CD4-positive, alpha-beta T cell treated with Interleukin-10 for 1 hour (primary cell): ENCODE results near the gene DNAH11.
"Not testable (repeated sequence)": the region's sequence is repeated elsewhere in the genome, so short reads cannot be mapped to it uniquely, and the experiment has no call there.

Experiments used
- DNase-seq: peaks from one replicate; pipeline ENCODE4 v3.0.0-alpha.2; 2020

DNAH11 gene, protein sequence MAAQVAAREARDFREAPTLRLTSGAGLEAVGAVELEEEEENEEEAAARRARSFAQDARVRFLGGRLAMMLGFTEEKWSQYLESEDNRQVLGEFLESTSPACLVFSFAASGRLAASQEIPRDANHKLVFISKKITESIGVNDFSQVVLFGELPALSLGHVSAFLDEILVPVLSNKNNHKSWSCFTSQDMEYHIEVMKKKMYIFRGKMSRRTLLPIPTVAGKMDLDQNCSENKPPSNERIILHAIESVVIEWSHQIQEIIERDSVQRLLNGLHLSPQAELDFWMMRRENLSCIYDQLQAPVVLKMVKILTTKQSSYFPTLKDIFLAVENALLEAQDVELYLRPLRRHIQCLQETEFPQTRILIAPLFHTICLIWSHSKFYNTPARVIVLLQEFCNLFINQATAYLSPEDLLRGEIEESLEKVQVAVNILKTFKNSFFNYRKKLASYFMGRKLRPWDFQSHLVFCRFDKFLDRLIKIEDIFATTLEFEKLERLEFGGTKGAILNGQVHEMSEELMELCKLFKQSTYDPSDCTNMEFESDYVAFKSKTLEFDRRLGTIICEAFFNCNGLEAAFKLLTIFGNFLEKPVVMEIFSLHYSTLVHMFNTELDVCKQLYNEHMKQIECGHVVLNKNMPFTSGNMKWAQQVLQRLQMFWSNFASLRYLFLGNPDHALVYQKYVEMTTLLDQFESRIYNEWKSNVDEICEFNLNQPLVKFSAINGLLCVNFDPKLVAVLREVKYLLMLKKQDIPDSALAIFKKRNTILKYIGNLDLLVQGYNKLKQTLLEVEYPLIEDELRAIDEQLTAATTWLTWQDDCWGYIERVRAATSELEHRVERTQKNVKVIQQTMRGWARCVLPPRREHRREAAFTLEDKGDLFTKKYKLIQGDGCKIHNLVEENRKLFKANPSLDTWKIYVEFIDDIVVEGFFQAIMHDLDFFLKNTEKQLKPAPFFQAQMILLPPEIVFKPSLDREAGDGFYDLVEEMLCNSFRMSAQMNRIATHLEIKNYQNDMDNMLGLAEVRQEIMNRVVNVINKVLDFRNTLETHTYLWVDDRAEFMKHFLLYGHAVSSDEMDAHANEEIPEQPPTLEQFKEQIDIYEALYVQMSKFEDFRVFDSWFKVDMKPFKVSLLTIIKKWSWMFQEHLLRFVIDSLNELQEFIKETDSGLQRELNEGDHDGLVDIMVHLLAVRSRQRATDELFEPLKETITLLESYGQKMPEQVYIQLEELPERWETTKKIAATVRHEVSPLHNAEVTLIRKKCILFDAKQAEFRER (N-terminal part only)

DNA sequence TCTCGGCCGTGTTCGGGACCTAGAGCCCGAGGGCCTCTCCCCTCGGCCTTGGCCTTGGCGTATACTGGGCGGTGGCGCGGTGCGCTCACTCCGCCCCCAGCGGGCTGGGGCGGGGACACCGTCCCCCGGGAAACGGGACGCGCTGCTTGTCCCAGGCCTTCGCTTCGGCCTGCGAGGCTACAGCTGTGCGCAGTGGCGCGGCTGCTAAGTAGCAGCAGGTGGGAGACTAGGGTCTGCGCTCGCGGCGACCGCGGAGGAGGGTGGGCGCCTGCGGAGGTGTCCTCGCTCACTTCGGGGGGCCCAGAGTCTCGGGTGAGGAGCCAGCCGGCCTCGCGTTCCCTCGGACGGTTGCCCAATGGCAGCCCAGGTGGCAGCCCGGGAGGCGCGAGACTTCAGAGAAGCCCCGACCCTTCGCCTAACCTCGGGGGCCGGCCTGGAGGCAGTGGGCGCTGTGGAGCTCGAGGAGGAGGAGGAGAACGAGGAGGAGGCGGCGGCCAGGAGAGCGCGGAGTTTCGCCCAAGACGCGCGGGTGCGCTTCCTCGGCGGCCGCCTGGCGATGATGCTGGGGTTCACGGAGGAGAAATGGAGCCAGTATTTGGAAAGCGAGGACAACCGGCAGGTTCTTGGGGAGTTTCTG is at the start of gene DNAH11:
TSS of gene DNAH11 (plus strand) at position 149 of the 637 bp plus-strand sequence. CDS start at position 356, 207 bp downstream.
- DNase-seq, result no peak

DNA sequence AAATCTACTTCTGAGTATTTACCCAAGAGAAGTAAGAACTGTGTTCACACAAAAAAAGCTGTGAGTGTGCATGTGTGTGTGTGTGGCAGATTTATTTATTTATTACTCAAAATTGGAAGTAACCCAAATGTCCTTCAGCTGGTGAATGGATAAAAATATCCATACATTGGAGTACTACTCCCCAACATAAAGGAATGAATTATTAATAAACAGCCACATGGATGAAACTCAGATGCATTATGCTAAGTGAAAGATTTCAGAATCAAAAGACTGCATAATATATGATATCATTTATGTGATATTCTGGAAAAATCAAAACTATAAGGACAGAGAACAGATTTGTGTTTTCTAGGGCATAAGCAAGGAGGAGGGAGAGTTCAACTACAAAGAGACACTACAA is 47.1 kb upstream of the DNAH11 start:
- DNase-seq, result no peak

DNA sequence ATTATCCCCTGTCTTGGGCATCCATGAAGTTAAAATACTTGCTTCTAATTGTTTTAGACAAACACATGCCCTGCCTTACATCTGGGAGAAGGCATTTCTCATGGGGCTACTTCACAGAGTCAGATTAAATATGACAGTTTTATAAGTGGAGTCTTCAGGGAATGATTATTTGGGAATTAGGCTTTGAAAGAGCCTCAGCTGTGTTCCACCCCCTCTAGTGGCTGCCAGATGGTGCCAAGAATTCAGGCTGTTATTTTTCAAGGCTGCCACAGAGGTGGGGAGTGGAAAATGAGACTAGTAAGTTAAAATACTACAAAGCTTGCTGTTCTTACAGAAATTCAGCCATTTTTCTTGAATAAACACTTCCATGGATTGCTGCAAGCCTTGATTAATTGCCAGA is 45.8 kb upstream of the DNAH11 start:
- no peak for DNase-seq

DNA sequence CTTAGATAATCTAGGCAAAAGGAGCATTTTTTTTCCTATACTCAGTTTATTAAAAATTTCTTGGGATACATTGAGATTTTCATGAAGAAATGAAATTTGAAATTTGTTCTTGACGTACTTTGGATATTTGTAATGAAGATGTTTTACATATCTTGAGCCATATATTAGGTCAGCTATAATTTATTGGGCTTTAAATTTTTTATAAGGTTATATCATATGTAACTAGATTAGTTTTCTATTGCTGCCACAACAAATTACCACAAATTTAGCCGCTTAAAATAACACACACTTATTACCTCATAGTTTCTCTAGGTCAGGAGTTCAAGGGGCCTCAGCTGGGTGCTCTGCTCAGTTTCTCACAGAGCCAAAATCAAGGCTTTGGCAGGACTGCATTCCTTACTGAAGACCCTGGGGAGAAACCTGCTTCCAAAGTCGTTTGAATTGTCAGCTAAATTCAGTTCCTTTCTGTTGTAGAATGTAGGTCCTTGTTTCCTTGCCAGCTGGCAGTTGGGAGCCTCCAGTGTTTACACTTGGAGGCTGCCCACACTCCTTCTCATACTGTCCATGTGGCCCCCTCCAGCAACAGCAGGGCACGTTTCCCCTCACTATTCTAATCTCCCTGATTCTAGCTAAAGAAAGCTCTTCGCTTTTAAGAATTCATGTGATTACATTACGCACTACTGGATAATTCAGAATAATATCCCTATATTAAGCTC is 42.6 kb upstream of the DNAH11 start:
- no peak for DNase-seq

DNA sequence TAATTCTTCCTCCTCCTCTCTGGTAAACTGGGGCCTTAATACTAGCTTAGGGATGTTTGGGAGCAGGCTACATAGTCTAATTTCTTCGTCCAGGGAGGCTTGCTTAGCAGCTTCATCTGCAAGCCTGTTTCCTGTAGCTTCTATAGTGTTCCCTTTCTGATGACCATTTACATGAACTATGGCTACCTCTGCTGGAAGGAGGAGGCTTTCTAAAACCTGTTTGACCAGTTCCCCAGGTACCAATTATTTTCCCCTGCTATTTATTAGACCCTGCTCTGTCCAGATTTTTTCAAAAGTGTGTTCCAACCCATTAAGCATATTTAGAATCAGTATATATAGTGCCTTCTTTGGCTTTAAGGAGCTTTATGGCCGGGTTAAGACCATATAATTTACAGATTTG is 38.8 kb upstream of the DNAH11 start:
- DNase-seq, result no peak

DNA sequence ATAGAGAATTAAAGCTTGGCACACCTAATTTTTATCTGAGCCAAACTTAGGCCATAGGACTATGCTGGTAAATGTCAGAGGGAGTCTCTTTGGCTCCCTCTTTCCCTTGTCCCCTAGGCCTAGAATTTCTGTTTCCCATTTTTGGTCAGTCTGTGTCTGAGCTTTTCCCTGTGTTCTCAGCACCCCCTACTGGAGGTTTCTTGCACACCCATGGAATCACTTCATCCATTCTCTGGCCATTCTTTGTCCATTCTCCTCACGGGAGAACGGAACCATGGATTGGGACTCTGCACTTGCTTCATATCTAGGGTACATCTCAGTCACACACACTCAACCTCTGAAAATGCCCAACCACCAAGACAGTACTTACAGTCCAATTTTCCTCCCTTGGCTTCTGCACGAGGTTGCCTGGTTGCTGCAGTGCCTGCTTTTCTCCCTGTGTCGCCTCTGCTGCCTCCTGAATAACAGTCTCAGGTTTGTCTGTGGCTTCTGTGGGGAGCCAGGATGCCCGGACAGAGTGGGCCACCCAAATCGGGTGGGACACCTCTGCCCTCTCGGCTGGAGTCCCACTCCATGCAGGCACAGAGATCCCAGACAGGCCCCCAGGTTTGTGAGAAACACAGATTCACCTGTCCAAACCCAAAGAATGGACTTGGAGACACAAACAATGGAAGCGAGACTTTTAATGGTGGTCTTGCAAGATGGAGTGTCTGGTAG is 35.1 kb upstream of the DNAH11 start:
- DNase-seq, result peak; percentile 43

DNA sequence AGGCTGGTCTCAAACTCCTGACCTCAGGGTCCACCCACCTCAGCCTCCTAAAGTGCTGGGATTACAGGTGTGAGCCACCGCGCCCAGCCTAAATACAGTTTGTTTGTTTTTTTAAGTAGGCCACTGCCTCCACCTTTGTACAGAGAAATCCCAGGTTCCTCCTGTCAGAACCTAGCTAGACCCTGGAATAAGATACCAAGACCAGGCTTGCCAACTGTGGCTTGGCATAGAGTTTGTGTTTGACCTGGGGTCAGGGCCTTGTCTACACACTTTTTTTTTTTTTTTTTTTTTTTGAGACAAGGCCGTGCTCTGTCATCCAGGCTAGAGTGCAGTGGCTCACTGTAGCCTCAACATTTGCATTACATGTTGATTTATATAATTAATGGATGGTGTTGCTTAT is 34.3 kb upstream of the DNAH11 start:
- no peak for DNase-seq

DNA sequence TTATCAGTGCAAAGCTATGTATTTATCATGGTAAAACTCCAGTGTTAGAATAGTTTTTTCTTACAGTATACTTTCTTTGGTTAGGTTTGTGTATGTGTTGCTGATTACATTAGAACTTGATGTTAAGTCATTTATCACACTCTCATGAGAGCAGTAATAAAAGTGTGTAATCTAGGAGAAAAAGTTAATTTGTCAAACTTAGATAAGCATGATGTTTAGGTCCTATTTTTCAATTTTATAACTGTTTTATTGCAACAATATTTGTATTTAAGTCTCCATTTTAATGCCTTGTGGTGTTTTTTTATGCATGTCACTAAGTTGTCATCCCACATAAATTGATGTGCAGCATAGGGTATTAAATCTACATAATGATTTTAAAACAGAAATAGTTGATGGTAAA is 28.8 kb upstream of the DNAH11 start:
- DNase-seq, result no peak

DNA sequence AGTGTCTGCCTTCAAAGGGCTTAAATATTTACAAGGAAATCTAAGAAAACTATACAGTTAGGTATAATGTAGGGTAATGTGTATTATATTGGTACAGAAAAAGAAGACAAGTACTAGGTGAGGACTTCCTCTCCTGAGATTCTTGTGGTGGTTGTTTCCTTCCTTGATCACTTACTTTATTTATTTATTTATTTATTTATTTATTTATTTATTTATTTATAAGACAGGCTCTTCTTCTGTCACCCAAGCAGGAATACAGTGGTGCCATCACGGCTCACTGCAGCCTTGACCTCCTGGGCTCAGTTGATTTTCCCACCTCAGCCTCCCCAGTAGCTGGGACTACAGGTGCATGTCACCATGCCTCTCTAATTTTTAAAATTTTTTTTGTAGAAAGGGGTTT is 18.2 kb upstream of the DNAH11 start:
- DNase-seq, result no peak

DNA sequence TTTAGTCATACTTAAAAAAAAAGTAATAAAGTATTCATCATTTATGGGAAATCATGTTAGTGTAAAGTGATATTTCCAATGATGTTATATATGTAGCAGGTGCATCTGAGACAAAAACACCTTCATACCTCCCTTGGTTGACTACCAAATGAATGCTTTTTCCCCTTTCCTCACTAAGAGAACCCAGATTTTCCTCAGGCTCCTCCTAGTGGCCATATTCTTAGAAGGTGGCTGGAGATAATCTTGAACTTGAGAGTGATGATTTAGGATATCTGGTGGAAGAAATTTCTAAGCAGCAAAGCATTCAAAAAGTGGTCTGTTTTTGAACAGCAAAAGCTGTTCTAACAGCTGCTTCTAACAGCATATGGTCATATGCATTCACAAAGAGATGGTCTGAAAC is 16.8 kb upstream of the DNAH11 start:
- DNase-seq, result peak; percentile 40

DNA sequence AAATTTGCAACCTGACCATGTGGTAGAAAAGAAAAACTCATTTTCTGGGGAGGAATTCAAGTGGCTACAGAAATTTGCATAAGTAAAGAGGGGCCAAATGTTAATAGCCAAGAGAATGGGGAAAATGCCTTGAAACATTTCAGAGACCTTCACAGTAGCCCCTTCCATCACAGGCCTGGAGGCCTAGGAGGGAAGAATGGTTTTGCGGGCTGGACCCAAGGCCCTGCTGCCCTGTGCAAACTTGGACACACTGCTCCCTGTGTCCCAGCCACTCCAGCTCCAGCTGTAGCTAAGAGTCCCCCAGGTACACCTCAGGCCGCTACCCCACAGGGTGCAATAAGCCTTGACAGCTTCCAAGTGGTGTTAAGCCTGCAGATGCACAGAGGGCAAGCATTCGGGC is 16.4 kb upstream of the DNAH11 start:
- no peak for DNase-seq

DNA sequence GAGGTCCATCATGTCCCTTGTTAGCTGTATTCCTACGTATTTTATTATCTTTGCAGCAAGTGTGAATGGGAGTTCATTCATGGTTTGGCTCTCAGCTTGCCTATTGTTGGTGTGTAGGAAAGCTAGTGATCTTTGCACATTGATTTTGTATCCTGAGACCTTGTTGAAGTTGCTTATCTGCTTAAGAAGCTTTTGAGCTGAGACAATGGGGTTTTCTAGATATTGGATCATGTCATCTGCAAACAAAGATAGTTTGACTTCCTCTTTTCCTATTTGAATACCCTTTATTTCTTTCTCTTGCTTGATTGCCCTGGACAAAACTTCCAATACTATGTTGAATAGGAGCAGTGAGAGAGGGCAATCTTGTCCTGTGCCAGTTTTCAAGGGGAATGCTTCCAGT is 10.4 kb upstream of the DNAH11 start:
- not testable (repeated sequence) for DNase-seq

DNA sequence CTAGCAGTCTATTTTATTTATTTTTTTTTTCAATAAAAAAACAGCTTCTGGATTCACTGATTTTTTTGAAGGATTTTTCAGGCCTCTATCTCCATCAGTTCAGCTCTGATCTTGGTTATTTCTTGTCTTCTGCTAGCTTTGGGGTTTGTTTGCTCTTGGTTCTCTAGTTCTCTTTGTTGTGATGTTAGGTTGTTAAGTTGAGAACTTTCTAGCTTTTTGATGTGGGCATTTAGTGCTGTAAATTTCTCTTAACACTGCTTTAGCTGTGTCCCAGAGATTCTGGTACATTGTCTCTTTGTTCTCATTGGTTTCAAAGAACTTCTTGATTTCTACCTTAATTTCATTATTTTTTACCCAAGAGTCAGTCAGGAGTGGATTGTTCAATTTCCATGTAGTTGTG is 9.2 kb upstream of the DNAH11 start:
- DNase-seq, result not testable (repeated sequence)

DNA sequence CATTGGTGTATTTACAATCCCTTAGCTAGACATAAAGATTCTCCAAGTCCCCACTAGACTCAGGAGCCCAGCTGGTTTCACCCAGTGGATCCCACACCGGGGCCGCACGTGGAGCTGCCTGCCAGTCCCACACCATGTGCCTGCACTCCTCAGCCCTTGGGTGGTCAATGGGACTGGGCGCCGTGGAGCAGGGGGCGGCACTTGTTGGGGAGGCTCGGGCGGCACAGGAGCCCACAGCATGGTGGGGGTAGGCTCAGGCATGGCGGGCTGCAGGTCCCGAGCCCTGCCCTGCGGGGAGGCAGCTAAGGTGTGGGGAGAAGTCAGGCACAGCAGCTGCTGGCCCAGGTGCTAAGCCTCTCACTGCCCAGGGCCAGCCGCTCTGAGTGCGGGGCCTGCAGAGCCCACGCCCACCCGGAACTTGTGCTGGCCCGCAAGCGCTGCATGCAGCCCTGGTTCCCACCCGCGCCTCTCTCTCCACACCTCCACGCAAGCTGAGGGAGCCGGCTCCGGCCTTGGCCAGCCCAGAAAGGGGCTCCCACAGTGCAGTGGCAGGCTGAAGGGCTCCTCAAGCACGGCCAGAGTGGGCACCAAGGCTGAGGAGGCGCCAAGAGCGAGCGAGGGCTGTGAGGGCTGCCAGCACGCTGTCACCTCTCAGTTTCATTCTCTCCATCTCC is 6.3 kb upstream of the DNAH11 start:
- DNase-seq, result not testable (repeated sequence)

DNA sequence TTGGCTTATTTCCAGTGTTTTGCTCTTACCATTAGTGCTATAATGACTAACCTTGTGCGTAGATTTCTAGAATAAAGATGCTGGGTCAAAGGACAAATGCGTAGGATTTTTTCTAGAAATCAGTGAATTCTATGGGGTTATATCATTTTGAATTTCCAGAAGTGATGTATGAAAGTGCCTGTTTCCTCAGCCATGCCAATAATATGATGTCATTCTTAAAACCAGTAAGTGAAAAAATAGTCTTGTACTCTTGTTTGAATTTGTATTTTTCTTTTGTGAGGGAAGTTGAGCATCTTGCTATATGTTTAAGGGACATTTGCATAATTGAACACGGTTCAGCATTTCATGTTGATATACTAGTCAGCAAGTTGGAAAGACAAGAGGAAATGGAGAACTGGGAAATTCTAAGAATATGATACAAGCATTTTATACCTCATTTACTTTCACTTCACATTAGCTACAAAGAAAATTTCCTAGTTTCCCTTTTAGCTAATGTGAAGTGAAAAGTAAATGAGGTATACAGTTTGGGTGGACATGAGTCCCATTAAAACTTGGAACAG is 3.8 kb upstream of the DNAH11 start:
- no peak for DNase-seq

DNA sequence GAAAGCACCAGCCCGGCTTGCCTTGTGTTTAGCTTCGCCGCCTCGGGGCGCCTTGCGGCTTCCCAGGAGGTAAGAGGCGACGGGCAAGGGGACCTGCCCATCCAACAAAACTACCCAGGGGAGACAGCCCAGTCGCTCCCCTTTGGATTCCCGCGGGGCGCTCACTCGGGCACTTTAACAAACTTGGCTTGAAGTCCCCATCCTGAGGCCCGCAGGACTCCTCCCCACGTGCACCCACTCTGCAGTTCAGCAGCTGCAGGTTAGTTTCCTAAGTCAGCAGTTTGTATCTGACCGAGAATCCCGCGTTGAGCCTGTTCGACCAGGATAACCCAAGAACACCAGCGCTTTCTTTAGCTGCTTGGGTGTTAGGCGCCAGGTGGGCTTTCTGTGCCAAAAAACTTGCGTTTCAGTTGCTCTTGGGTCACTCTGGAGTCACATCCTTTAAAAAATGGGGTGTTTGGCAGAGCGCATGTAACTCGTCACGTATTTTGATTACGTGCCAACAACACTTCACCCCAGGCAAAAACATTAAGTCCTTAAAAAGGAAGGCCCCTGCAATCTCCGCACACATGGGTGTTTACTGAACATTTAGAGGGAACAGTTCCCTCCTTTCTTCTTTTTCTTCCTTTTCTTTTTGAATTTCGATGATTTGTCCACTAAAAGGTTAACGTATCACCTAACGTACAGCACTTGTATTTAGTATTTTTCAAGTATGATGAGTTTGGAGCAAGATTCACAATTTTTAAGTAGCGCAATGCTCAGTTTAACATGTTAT is 876 bp downstream of the DNAH11 start:
- no peak for DNase-seq

DNA sequence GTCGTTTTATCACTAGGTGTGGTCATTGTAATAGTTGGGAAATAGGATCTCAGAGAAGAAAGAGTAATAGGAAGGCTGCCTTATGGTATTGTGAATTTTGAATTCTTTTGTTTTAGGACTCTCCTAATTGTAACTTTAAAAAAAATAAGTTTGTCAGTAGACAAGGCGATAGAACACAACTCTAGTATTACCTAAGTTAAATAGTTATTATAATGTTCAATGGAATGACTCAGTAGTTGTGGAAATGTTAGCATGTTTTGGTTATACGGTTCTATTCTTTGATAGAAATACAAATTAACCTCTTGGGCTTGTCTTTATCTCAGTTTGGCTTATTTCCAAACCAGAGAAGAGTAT is 1.4 kb downstream of the DNAH11 start:
- DNase-seq, result no peak

DNA sequence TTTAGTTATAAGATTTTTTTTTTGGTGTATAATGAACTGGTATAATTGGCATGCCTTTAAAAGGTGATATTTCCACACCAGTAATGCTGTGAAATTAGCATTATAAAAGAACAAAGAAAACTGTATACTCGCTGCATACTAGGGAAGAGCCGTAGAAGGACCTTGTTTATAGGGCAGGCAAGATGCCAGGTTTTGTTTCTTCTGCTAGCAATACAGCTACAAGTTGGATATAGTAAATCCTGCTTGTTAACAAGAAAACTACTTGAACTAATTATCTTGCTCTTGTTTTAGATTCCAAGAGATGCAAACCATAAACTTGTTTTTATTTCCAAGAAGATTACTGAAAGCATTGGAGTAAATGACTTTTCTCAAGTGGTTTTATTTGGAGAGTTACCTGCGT is 1.9 kb downstream of the DNAH11 start:
- DNase-seq, result no peak

DNA sequence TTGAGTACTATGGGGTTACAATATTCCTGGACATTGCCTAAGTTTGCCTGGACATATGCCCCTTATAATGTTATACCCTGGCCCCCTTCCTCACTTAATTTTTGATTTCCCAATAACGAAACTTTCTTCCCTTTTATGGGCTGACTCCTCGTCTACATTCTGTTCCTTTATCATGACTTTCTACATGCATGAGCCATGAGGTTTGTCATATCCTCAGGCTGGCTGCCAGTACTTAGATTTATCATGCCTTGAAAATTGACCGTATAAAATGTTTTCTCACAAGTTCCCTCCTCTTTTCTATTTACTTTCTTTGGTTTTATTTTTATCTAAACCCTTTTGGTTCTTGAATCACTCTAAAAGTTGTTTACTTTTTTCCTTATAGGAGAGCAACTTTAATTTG is 4.7 kb downstream of the DNAH11 start:
- DNase-seq, result no peak

DNA sequence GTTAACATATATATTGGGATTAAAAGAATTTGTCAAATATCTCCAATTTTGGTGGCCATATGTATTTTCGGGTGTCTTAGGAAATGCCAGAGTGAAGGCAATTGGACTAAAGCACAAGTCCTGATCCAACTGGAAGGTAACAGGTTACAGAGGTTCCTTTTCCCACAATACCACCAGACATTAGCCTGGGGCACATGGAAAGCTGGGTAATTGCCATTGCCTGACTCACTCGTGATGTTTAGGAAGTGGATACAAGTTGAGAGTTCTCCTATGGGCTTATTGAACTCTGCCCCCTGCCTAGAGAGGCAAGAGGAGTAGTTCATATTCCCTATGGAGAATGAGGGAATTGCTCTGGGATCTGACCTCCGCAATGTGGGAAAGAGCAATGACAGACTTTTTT is 5.7 kb downstream of the DNAH11 start:
- no peak for DNase-seq
